ENCODE measurements around the gene ZC3H4. TPM values are rescaled to one million over a fixed set of nuclear protein-coding genes. Genes with fewer than 3 reads are reported as not detected.

ZC3H4 gene
- total RNA-seq, 1 experiment from 2014 or later, result 42.7 TPM

DNA sequence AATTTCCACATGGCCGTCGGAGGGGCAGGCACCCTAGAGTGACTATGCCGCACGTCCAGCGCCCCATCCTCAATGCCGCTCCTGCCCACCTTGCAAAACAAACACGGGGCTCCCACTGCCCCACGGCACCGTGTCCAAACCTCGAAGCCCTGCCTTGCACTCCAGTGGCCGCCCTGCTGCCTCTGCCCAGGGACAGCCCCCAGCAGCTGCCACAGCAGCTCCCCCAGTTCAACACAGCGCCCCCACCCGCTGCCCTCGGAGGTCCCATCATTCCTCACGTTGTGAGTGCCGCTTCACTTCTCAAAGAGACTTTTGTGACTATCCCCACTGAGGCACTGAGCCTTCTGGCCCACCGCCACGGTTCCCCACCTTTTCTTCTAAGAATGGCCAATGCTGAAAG lies 42.8 kb downstream of the ZC3H4 start:
- in situ Hi-C loops (cut with HindIII; ENCODE audit: low pct_unique_long_range_greater_than_20kb, low sequenced_read_pairs), result no loop called here
- ATAC-seq, result no peak
- Histone ChIP-seq H3K4me3 (ENCODE audit: low read depth in 2 of 2, low read length in 2 of 2) (no peak overlapping the region), H3K27me3 (ENCODE audit: control insufficient read depth, insufficient read depth, low read length) (no peaks in the 10 kb centered on the region), H3K27ac (ENCODE audit: low read length) (no peak overlapping the region), H3K4me1 (ENCODE audit: control insufficient read depth, insufficient read depth, low read length) (no peaks in the 10 kb centered on the region), H3K9me3 (ENCODE audit: control insufficient read depth, insufficient read depth, low read depth, low read length) (no peaks in the 10 kb centered on the region), H3K36me3 (ENCODE audit: control insufficient read depth, insufficient read depth, low read length) (peaks cover 2% of the 10 kb centered on the region; the same call in 1 of the 2 replicates)
- intact Hi-C loops (cut with micrococcal nuclease; ENCODE audit: unreplicated experiment), result no loop called here
- TF ChIP-seq TCF7L2 (IDR thresholded peaks at IDR 0.05; ENCODE audit: low read depth, low read length) (no peak), SIN3A (IDR thresholded peaks at IDR 0.05; ENCODE audit: borderline replicate concordance, insufficient read depth, low read depth, low read length) (no peak), REST (IDR thresholded peaks at IDR 0.05; ENCODE audit: insufficient read depth in 1 of 2, low read depth in 2 of 2, low read length in 1 of 2) (no peak), POLR2AphosphoS5 (IDR thresholded peaks at IDR 0.05; ENCODE audit: low read depth, low read length) (no peak), CTCF (IDR thresholded peaks at IDR 0.05) (no peak)
- no peak for DNase-seq (ENCODE audit: low read depth, low spot score)
- BruUV-seq (replicated peaks), result no TSS peak
- CTCF ChIA-PET, result no interaction called here
- POLR2A ChIA-PET, result no interaction called here

DNA sequence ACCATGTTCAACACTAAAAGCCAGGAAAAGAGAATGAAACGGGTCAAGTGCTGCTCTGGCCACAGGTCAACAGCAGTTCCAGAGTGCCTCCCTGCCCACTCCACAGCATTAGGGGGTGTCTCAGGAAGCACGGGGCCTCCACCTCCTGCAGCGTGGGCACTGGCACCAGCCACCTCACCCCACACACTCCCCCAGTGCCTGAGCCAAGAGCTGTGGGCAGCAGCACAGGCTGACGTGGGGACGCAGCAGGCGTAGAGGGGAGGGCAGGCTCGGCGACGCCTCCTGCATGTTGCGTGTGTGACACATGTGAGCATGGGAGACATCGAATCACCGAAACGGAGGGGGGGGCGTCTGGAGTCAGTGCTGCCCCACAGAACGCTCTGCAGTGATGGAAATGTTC lies 43.8 kb downstream of the ZC3H4 start:
- BruUV-seq (replicated peaks), result no TSS peak
- TF ChIP-seq REST (IDR thresholded peaks at IDR 0.05; ENCODE audit: insufficient read depth in 1 of 2, low read depth in 2 of 2, low read length in 1 of 2) (no peak), SIN3A (IDR thresholded peaks at IDR 0.05; ENCODE audit: borderline replicate concordance, insufficient read depth, low read depth, low read length) (no peak), TCF7L2 (IDR thresholded peaks at IDR 0.05; ENCODE audit: low read depth, low read length) (no peak), CTCF (IDR thresholded peaks at IDR 0.05) (no peak)
- CTCF ChIA-PET, result no interaction called here
- in situ Hi-C loops (cut with HindIII; ENCODE audit: low pct_unique_long_range_greater_than_20kb, low sequenced_read_pairs) (no loop called here), intact Hi-C loops (cut with micrococcal nuclease; ENCODE audit: unreplicated experiment) (no loop called here)
- POLR2A ChIA-PET, result no interaction called here
- Histone ChIP-seq H3K27ac (ENCODE audit: low read length) (no peak overlapping the region), H3K27me3 (ENCODE audit: control insufficient read depth, insufficient read depth, low read length) (no peaks in the 10 kb centered on the region), H3K4me3 (ENCODE audit: low read depth in 2 of 2, low read length in 2 of 2) (no peak overlapping the region), H3K4me1 (ENCODE audit: control insufficient read depth, insufficient read depth, low read length) (no peaks in the 10 kb centered on the region), H3K36me3 (ENCODE audit: control insufficient read depth, insufficient read depth, low read length) (peaks cover 2% of the 10 kb centered on the region), H3K9me3 (ENCODE audit: control insufficient read depth, insufficient read depth, low read depth, low read length) (no peaks in the 10 kb centered on the region)
- no peak for DNase-seq (ENCODE audit: low read depth, low spot score)
- no peak for ATAC-seq
